H1 (cell line): ENCODE measurements around the gene SMARCD1. TPM values are rescaled to one million over a fixed set of nuclear protein-coding genes. Genes with fewer than 3 reads are reported as not detected.

Experiments
- CTCF ChIA-PET: fragments of 300-600 bp; sonication (Branson Sonifier 250); formaldehyde crosslinking; loops from one replicate; lab custom pipeline; 2021; ENCODE audit not compliant: partially characterized antibody; lab: Charles Lee
- POLR2A ChIA-PET: fragments of 300-600 bp; sonication (Branson Sonifier 250); formaldehyde crosslinking; loops from one replicate; lab custom pipeline; 2021; ENCODE audit warnings: inconsistent platforms; ENCODE audit not compliant: partially characterized antibody; lab: Charles Lee
- DNase-seq, 2 experiments: peaks; one replicate each; pipeline versions ENCODE4 v3.0.0 to v3.0.0-alpha.2; 2010 to 2022; ENCODE audit warnings: low spot score in 2 of 2, low read depth in 1 of 2, mixed read lengths in 1 of 2
- FAIRE-seq: peaks from 2 replicates; lab custom pipeline; 2011; peaks lifted over from hg19 to GRCh38; lab: Jason Lieb, UNC
- H2AFZ ChIP-seq: 2 replicates; pipeline ENCODE4 v1.8.1; 2012; ENCODE audit warnings: low read length, inconsistent platforms
- H2AK5ac ChIP-seq: 2 replicates; pipeline ENCODE4 v1.6.1; 2013; ENCODE audit warnings: low read depth, low read length
- H2BK120ac ChIP-seq: replicated peaks from 2 replicates; pipeline ENCODE3; 2013; ENCODE audit warnings: low read depth, low read length, inconsistent platforms
- H2BK12ac ChIP-seq: 2 replicates; pipeline ENCODE4 v1.6.1; 2013; ENCODE audit warnings: low read depth, low read length
- H2BK15ac ChIP-seq: 2 replicates; pipeline ENCODE4 v1.6.1; 2013; ENCODE audit warnings: low read length
- H2BK20ac ChIP-seq: 2 replicates; pipeline ENCODE4 v1.6.1; 2013; ENCODE audit warnings: low read length
- H2BK5ac ChIP-seq: 2 replicates; pipeline ENCODE4 v1.6.1; 2013; ENCODE audit warnings: low read depth, low read length
- H3K14ac ChIP-seq: 2 replicates; pipeline ENCODE4 v1.6.1; 2013; ENCODE audit warnings: inconsistent platforms; ENCODE audit not compliant: insufficient read length
- H3K18ac ChIP-seq: 2 replicates; pipeline ENCODE4 v1.6.1; 2013; ENCODE audit warnings: low read length; ENCODE audit errors: extremely low read depth
- H3K23ac ChIP-seq: 2 replicates; pipeline ENCODE4 v1.6.1; 2013; ENCODE audit warnings: inconsistent platforms; ENCODE audit not compliant: insufficient read length
- H3K23me2 ChIP-seq: 2 replicates; pipeline ENCODE4 v1.6.1; 2013; ENCODE audit warnings: low read depth, low read length
- H3K27ac ChIP-seq: 2 replicates; pipeline ENCODE4 v1.6.1; 2011; ENCODE audit warnings: low read depth, low read length, inconsistent platforms
- H3K27me3 ChIP-seq, 4 experiments: replicated peaks in 1 of 4; 1 replicate in 1 of 4; 2 replicates in 3 of 4; pipeline versions ENCODE4 v1.6.1 to v1.8.1; 2011 to 2013; ENCODE audit warnings: low read length in 3 of 4, mild to moderate bottlenecking in 3 of 4, inconsistent platforms in 2 of 4, mixed read lengths in 2 of 4, moderate library complexity in 1 of 4; ENCODE audit not compliant: control insufficient read depth in 3 of 4, insufficient read depth in 3 of 4; ENCODE audit errors: extremely low read depth in 1 of 4
- H3K36me3 ChIP-seq, 4 experiments: 2 replicates each; pipeline versions ENCODE4 v1.6.1 to v1.8.1; 2011 to 2013; ENCODE audit warnings: mild to moderate bottlenecking in 4 of 4, low read length in 3 of 4, moderate library complexity in 2 of 4, control low read depth in 1 of 4, inconsistent platforms in 1 of 4; ENCODE audit not compliant: insufficient read depth in 4 of 4, control insufficient read depth in 2 of 4
- H3K4ac ChIP-seq: replicated peaks from 2 replicates; pipeline ENCODE3; 2013; ENCODE audit warnings: low read length, low read depth, mixed read lengths, inconsistent platforms; ENCODE audit not compliant: insufficient read length
- H3K4me1 ChIP-seq, 4 experiments: replicated peaks in 1 of 4; 1 replicate in 1 of 4; 2 replicates in 3 of 4; pipeline versions ENCODE4 v1.6.1 to v1.8.1; 2011 to 2013; ENCODE audit warnings: low read length in 3 of 4, inconsistent platforms in 2 of 4, mixed read lengths in 1 of 4; ENCODE audit not compliant: insufficient read depth in 4 of 4, control insufficient read depth in 3 of 4
- H3K4me2 ChIP-seq, 2 experiments: 2 replicates each; pipeline versions ENCODE4 v1.6.1 to v1.8.1; 2011 to 2013; ENCODE audit warnings: low read depth in 2 of 2, low read length in 2 of 2, control low read depth in 1 of 2, inconsistent platforms in 1 of 2, mild to moderate bottlenecking in 1 of 2; ENCODE audit not compliant: insufficient read depth in 1 of 2
- H3K4me3 ChIP-seq, 4 experiments: fragments of 200-600, 300-600 bp in 1 of 4; sonication (generic), shearing (Covaris generic), sonication (Bioruptor Twin) in 1 of 4; 2 replicates each; pipeline versions ENCODE4 v1.5.1 to v1.8.1; 2011 to 2016; ENCODE audit warnings: low read length in 4 of 4, low read depth in 3 of 4, control low read depth in 2 of 4, inconsistent platforms in 2 of 4, mild to moderate bottlenecking in 2 of 4, mixed read lengths in 1 of 4, moderate library complexity in 1 of 4; ENCODE audit not compliant: insufficient read depth in 2 of 4; ENCODE audit errors: extremely low read depth in 1 of 4
- H3K56ac ChIP-seq: replicated peaks from 2 replicates; pipeline ENCODE3; 2013; ENCODE audit warnings: low read depth, mild to moderate bottlenecking, mixed read lengths, low read length, inconsistent platforms; ENCODE audit not compliant: insufficient read length
- H3K79me1 ChIP-seq: 2 replicates; pipeline ENCODE4 v1.6.1; 2013; ENCODE audit warnings: low read depth, low read length, control low read depth
- H3K79me2 ChIP-seq, 2 experiments: 2 replicates each; pipeline versions ENCODE4 v1.6.1 to v1.8.1; 2012 to 2013; ENCODE audit warnings: low read length in 2 of 2, mild to moderate bottlenecking in 2 of 2, inconsistent platforms in 1 of 2; ENCODE audit not compliant: insufficient read depth in 2 of 2, control insufficient read depth in 1 of 2
- H3K9ac ChIP-seq, 4 experiments: replicated peaks in 1 of 4; 1 replicate in 1 of 4; 2 replicates in 3 of 4; pipeline versions ENCODE4 v1.6.1 to v1.8.1; 2011 to 2013; ENCODE audit warnings: low read depth in 3 of 4, low read length in 3 of 4, control low read depth in 2 of 4, mild to moderate bottlenecking in 2 of 4, moderate library complexity in 2 of 4, inconsistent platforms in 1 of 4; ENCODE audit errors: extremely low read depth in 1 of 4
- H3K9me3 ChIP-seq, 2 experiments: 2 replicates each; pipeline versions ENCODE4 v1.6.1 to v1.8.1; 2012 to 2013; ENCODE audit warnings: mild to moderate bottlenecking in 2 of 2, moderate library complexity in 2 of 2, control low read depth in 1 of 2, inconsistent platforms in 1 of 2, low read depth in 1 of 2, low read length in 1 of 2, mixed read lengths in 1 of 2; ENCODE audit not compliant: insufficient read depth in 2 of 2
- H4K20me1 ChIP-seq, 2 experiments: replicated peaks in 1 of 2; 2 replicates each; pipeline versions ENCODE3 to v1.8.1; 2011 to 2013; ENCODE audit warnings: inconsistent platforms in 2 of 2, low read length in 2 of 2, mild to moderate bottlenecking in 1 of 2; ENCODE audit not compliant: insufficient read depth in 2 of 2, control insufficient read depth in 1 of 2
- H4K5ac ChIP-seq: 2 replicates; pipeline ENCODE4 v1.6.1; 2013; ENCODE audit warnings: low read length, low read depth, mixed read lengths, inconsistent platforms; ENCODE audit not compliant: insufficient read length
- H4K8ac ChIP-seq: 2 replicates; pipeline ENCODE4 v1.8.0; 2013; ENCODE audit warnings: mild to moderate bottlenecking, moderate library complexity, low read length, inconsistent platforms; ENCODE audit not compliant: insufficient read depth; ENCODE audit errors: extremely low read depth
- H4K91ac ChIP-seq: replicated peaks from 2 replicates; pipeline ENCODE3; 2013; ENCODE audit warnings: low read length, mixed read lengths, inconsistent platforms; ENCODE audit not compliant: insufficient read length
- EZH2 ChIP-seq: fragments of 200-600 bp; sonication (generic); IDR thresholded peaks from 2 replicates; pipeline ENCODE4 v1.7.1; 2012; ENCODE audit warnings: low read depth, mild to moderate bottlenecking, moderate library complexity, low read length, inconsistent platforms; ENCODE audit not compliant: severe bottlenecking
- WGBS, 2 experiments: shearing (Covaris generic) in 1 of 2; methylation state at CpG; one replicate each; pipeline versions ENCODE4 v1.1.6 to v1.1.7; 2013 to 2015; ENCODE audit warnings: low lambda C conversion rate in 2 of 2, mixed read lengths in 2 of 2, inconsistent platforms in 1 of 2, low coverage in 1 of 2, missing lambda C conversion rate in 1 of 2; ENCODE audit not compliant: insufficient replicate concordance in 2 of 2, insufficient coverage in 1 of 2, insufficient read length in 1 of 2; ENCODE audit errors: extremely low coverage in 1 of 2, missing lambda C conversion rate in 1 of 2; 5-methylcytosine and 5-hydroxymethylcytosine counted together
- polyA plus RNA-seq, 7 experiments: library from polyadenylated mRNA; depleted of rRNA in 3 of 7; stranded (reverse) in 5 of 7; unstranded in 2 of 7; fragments of >200 nt in 5 of 7; fragments of 200-250 nt in 2 of 7; gene quantifications; 1 replicate in 5 of 7; 2 replicates in 1 of 7; 4 replicates in 1 of 7; pipeline versions ENCODE4 v1.2.1 to v1.2.3, GENCODE V29; 2011 to 2013; ENCODE audit warnings: missing spikeins in 2 of 7, mixed read lengths in 2 of 7
- total RNA-seq: library from RNA; stranded (reverse); fragmentation: NEBNext Ultra II Directional; extraction: Animal tissue kit (Norgen Biotek cat#: 25700); gene quantifications from 2 replicates; pipeline ENCODE4 v1.2.1, GENCODE V29; 2021

The SMARCD1 gene
- total and polyA plus RNA-seq, 2 of the 8 experiments (the other 6 are each of a cell fraction or from before 2014, with no cell fraction given): 128 to 130 TPM

DNA sequence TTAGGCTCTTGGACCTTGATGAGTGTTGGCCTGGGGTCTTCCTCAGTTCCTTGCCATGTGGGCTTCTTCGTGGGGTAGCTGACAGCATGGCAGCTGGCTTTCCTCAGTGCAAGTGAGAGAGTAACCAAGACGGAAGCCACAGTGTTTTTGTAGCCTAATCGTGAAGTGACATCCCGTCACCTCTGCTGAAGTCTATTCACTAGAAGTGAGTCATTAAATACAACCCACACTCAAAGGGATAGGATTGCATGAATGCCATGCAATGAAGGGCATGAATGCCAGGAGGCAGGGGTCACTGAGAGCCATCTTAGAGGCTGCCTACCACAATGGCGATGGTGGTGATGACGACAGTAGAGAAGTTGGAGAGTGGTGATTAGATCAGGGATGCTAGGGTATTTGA lies 41.3 kb upstream of the SMARCD1 start:
- WGBS, 2 experiments: 88% methylated on average over 6 of the region's 6 CpGs; no CpG with 5 or more reads in 1 of the 2 experiments
- Histone ChIP-seq H3K4me3 (no peak overlapping the region), H4K91ac (no peak overlapping the region)

More for the DNA sequence above, 41.3 kb upstream of the SMARCD1 start:
- Histone ChIP-seq H2BK120ac (no peak overlapping the region), H3K18ac (no peak overlapping the region), H3K23me2 (no peaks in the 10 kb centered on the region; the same call in 1 of the 2 replicates), H3K9me3 (no peaks in the 10 kb centered on the region), H2BK15ac (no peak overlapping the region), H4K8ac (no peak overlapping the region)
- no peak for TF ChIP-seq EZH2
- TF ChIP-seq, all 59 proteins: peak for 0
- Histone ChIP-seq H3K4me1 (no peaks in the 10 kb centered on the region), H2AK5ac (no peak overlapping the region), H3K9ac (no peak overlapping the region), H3K79me1 (no peaks in the 10 kb centered on the region), H4K20me1 (no peaks in the 10 kb centered on the region), H2BK5ac (no peak overlapping the region), H3K27ac (no peak overlapping the region), H3K36me3 (no peaks in the 10 kb centered on the region), H3K79me2 (no peaks in the 10 kb centered on the region), H2BK20ac (no peak overlapping the region), H3K14ac (no peak overlapping the region), H2BK12ac (no peak overlapping the region), H2AFZ (no peak overlapping the region), H3K56ac (no peak overlapping the region), H3K23ac (no peak overlapping the region), H3K27me3 (peaks cover 0 to 5% (median under 1%) of the 10 kb centered on the region in 4 experiments; a peak in 3 of 7 replicates), H3K4me2 (no peak overlapping the region), H3K4ac (no peak overlapping the region), H4K5ac (no peak overlapping the region)
- FAIRE-seq (no peak), DNase-seq (no peak)
- POLR2A ChIA-PET: no interaction called here
- CTCF ChIA-PET: interaction anchor here (0.9 to 13.4 kb wide), 7 partner anchors 8 to 177 kb away, joined by 3 to 296 read pairs (median 4); partner anchors contain the start of gene AQP6
